ENCODE results near the gene LPCAT1. TPM values are rescaled to one million over a fixed set of nuclear protein-coding genes. Genes with fewer than 3 reads are reported as not detected.

The LPCAT1 gene
- total RNA-seq, 1 donor from 2014 or later, result 41.9 TPM

GRCh38 chr5:1467341-1468246, 56.2 kb downstream of the LPCAT1 start:
- Histone ChIP-seq H3K79me2 (ENCODE audit: insufficient read depth, low read length) (no peaks in the 10 kb centered on the region), H3K4me2 (ENCODE audit: low read length) (no peak overlapping the region), H2AFZ (ENCODE audit: low read depth, low read length) (no peak overlapping the region), H3K36me3 (ENCODE audit: insufficient read depth, low read length) (peaks cover 4% of the 10 kb centered on the region), H3K27me3 (ENCODE audit: insufficient read depth, low read length) (no peaks in the 10 kb centered on the region), H3K4me1 (ENCODE audit: insufficient read depth, low read length) (peaks cover 8% of the 10 kb centered on the region), H4K20me1 (ENCODE audit: insufficient read depth, low read length) (peaks cover 42% of the 10 kb centered on the region), H3K9ac (ENCODE audit: low read length) (no peak overlapping the region), H3K4me3 (ENCODE audit: insufficient read depth, low read depth, low read length) (no peak overlapping the region), H3K9me3 (ENCODE audit: insufficient read depth, low read depth, low read length) (no peaks in the 10 kb centered on the region), H3K27ac (ENCODE audit: low read depth, low read length) (no peak overlapping the region)
- no peak for FAIRE-seq
- Mint-ChIP-seq H3K27me3 (ENCODE audit: low read depth, unreplicated experiment) (no peaks in the 10 kb centered on the region), H3K4me3 (ENCODE audit: unreplicated experiment) (no peak overlapping the region), H3K9me3 (ENCODE audit: unreplicated experiment) (peaks cover 2% of the 10 kb centered on the region), H3K36me3 (ENCODE audit: low read depth, unreplicated experiment) (peaks cover 19% of the 10 kb centered on the region), H3K27ac (ENCODE audit: unreplicated experiment) (no peak overlapping the region), H3K4me1 (ENCODE audit: low read depth, unreplicated experiment) (peaks cover 5% of the 10 kb centered on the region)
- TF ChIP-seq, protein P1, sequence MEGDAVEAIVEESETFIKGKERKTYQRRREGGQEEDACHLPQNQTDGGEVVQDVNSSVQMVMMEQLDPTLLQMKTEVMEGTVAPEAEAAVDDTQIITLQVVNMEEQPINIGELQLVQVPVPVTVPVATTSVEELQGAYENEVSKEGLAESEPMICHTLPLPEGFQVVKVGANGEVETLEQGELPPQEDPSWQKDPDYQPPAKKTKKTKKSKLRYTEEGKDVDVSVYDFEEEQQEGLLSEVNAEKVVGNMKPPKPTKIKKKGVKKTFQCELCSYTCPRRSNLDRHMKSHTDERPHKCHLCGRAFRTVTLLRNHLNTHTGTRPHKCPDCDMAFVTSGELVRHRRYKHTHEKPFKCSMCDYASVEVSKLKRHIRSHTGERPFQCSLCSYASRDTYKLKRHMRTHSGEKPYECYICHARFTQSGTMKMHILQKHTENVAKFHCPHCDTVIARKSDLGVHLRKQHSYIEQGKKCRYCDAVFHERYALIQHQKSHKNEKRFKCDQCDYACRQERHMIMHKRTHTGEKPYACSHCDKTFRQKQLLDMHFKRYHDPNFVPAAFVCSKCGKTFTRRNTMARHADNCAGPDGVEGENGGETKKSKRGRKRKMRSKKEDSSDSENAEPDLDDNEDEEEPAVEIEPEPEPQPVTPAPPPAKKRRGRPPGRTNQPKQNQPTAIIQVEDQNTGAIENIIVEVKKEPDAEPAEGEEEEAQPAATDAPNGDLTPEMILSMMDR (IDR thresholded peaks at IDR 0.05; ENCODE audit: insufficient read depth, low read depth, low read length), result no peak
- TF ChIP-seq EZH2 (IDR thresholded peaks at IDR 0.05; ENCODE audit: insufficient read depth, low read length), result no peak
- DNase-seq (ENCODE audit: low read depth), result no peak

- DNase-seq (ENCODE audit: low read depth), result no peak
- H3K27ac ChIP-seq (ENCODE audit: low read depth, low read length), result no peak overlapping the region
- H3K79me2 ChIP-seq (ENCODE audit: insufficient read depth, low read length), result no peaks in the 10 kb centered on the region
- Mint-ChIP-seq H3K36me3 (ENCODE audit: low read depth, unreplicated experiment) (peaks cover 21% of the 10 kb centered on the region), H3K27me3 (ENCODE audit: low read depth, unreplicated experiment) (no peaks in the 10 kb centered on the region), H3K9me3 (ENCODE audit: unreplicated experiment) (peaks cover 2% of the 10 kb centered on the region), H3K27ac (ENCODE audit: unreplicated experiment) (no peak overlapping the region), H3K4me3 (ENCODE audit: unreplicated experiment) (no peak overlapping the region), H3K4me1 (ENCODE audit: low read depth, unreplicated experiment) (peaks cover 5% of the 10 kb centered on the region)
- H3K4me3 ChIP-seq (ENCODE audit: insufficient read depth, low read depth, low read length), result no peak overlapping the region
- no peaks in the 10 kb centered on the region for H3K27me3 ChIP-seq (ENCODE audit: insufficient read depth, low read length)
- H3K4me2 ChIP-seq (ENCODE audit: low read length), result no peak overlapping the region
- H2AFZ ChIP-seq (ENCODE audit: low read depth, low read length), result no peak overlapping the region
- H3K36me3 ChIP-seq (ENCODE audit: insufficient read depth, low read length), result peaks cover 10% of the 10 kb centered on the region
- H3K9ac ChIP-seq (ENCODE audit: low read length), result no peak overlapping the region
- no peaks in the 10 kb centered on the region for H3K9me3 ChIP-seq (ENCODE audit: insufficient read depth, low read depth, low read length)
- TF ChIP-seq, protein P1 (IDR thresholded peaks at IDR 0.05; ENCODE audit: insufficient read depth, low read depth, low read length), result no peak
- peaks cover 42% of the 10 kb centered on the region for H4K20me1 ChIP-seq (ENCODE audit: insufficient read depth, low read length)
- peaks cover 8% of the 10 kb centered on the region for H3K4me1 ChIP-seq (ENCODE audit: insufficient read depth, low read length)
- FAIRE-seq, result no peak
These were observed 57.0 kb downstream of the LPCAT1 start for GRCh38 chr5:1466631-1467265.
